ENCODE data around the gene SH3BP5L. TPM values are rescaled to one million over a fixed set of nuclear protein-coding genes. Genes with fewer than 3 reads are reported as not detected.
A peak's percentile ranks its signal among the peaks of the same experiment; 100 is the strongest.

SH3BP5L gene
- total and polyA plus RNA-seq, 10 of the 15 experiments (the other 5 are each of a cell fraction or from before 2014, with no cell fraction given) = 1.1 to 22.8 (median 10.9) TPM

- no peaks in the 10 kb centered on the region for H3K36me3 ChIP-seq (ENCODE audit: control insufficient read depth in 2 of 2, insufficient read depth in 2 of 2, low read length in 1 of 2)
- DNase-seq (ENCODE audit: low read depth, low spot score) (no peak), FAIRE-seq (peak; percentile 71), ATAC-seq (peak; percentile 58)
- no peaks in the 10 kb centered on the region for H4K20me1 ChIP-seq (ENCODE audit: control insufficient read depth, insufficient read depth)
- peaks cover 4% of the 10 kb centered on the region; the same call in 2 of the 3 replicates for H3K9me3 ChIP-seq (replicated peaks; ENCODE audit: control insufficient read depth, insufficient read depth, low read length)
- H3K4me1 ChIP-seq (ENCODE audit: control insufficient read depth, insufficient read depth, low read length) = peaks cover 18% of the 10 kb centered on the region
- SMC1A ChIA-PET (ENCODE audit: uncharacterized antibody, unreplicated experiment) = interaction anchor here (0.5 to 7.2 kb wide), 8 partner anchors 12 to 386 kb away, joined by 3 to 89 read pairs (median 4); no protein-coding TSS in a partner anchor
- in situ Hi-C loops (cut with MboI) (no loop called here), intact Hi-C loops (cut with micrococcal nuclease; ENCODE audit: unreplicated experiment) (loop anchor here (5.0 kb wide), 2 partner anchors 35 to 365 kb away; partner anchors contain the start of gene LYPD8)
- peak overlapping the region; percentile 4; the same call in 1 of the 2 replicates for H3K27ac ChIP-seq (ENCODE audit: control insufficient read depth, insufficient read depth)
- peak in 1 of 2 experiments; percentile 23; a peak in 1 of 4 replicates for TF ChIP-seq IKZF2 (IDR thresholded peaks at IDR 0.05)
- 0 out of 2 replicates have a peak, but pooled peaks have one; percentile 25 for TF ChIP-seq IKZF1 (conservative IDR thresholded peaks at IDR 0.05)
- TF ChIP-seq ESRRA (IDR thresholded peaks at IDR 0.05; ENCODE audit: low read length) = no peak
- TF ChIP-seq RUNX3 (IDR thresholded peaks at IDR 0.05; ENCODE audit: low read length) = peak; percentile 73
- peak; percentile 69 for TF ChIP-seq RFX5 (IDR thresholded peaks at IDR 0.05; ENCODE audit: low read depth, low read length)
- no peaks in the 10 kb centered on the region for H3K27me3 ChIP-seq (replicated peaks in 1 of 2; ENCODE audit: control insufficient read depth in 2 of 2, insufficient read depth in 2 of 2, low read length in 1 of 2)
- CTCF ChIA-PET = interaction anchor here (1.0 to 2.8 kb wide), 3 partner anchors 13 to 94 kb away, joined by 3 to 20 read pairs (median 4); no protein-coding TSS in a partner anchor
- RAD21 ChIA-PET (ENCODE audit: unreplicated experiment) = interaction anchor here (1.4 to 4.6 kb wide), 4 partner anchors 11 to 103 kb away, joined by 4 to 43 read pairs (median 6); no protein-coding TSS in a partner anchor
- no peak overlapping the region for H3K4me3 ChIP-seq
- no peak overlapping the region for H3K9ac ChIP-seq (ENCODE audit: control insufficient read depth, insufficient read depth, low read length)
- POLR2A ChIA-PET = interaction anchor here (1.7 kb wide), 1 partner anchor 8 kb away, joined by 4 read pairs; no protein-coding TSS in a partner anchor
- 34% methylated on average over 5 of the region's 5 CpGs for WGBS (ENCODE audit: insufficient coverage, insufficient replicate concordance, low lambda C conversion rate, missing lambda C conversion rate)
- H2AFZ ChIP-seq (ENCODE audit: control insufficient read depth, low read depth, low read length) = peak overlapping the region; percentile 32; the same call in 1 of the 2 replicates
- no peaks in the 10 kb centered on the region for H3K79me2 ChIP-seq (ENCODE audit: control insufficient read depth, insufficient read depth, low read length)
- no TSS peak for BruUV-seq (replicated peaks)
- H3K4me2 ChIP-seq (ENCODE audit: control insufficient read depth, insufficient read depth) = peak overlapping the region; percentile 38
These were observed 33.4 kb downstream of the SH3BP5L start for GRCh38 chr1:248792342-248792741.

- CTCF ChIA-PET = interaction anchor here (1.0 to 2.8 kb wide), 2 partner anchors 14 to 15 kb away, joined by 8 to 20 read pairs; no protein-coding TSS in a partner anchor
- H3K9ac ChIP-seq (ENCODE audit: control insufficient read depth, insufficient read depth, low read length) = no peak overlapping the region
- intact Hi-C loops (cut with micrococcal nuclease; ENCODE audit: unreplicated experiment) = loop anchor here (5.0 kb wide), 2 partner anchors 34 to 364 kb away; partner anchors contain the start of gene LYPD8
- H3K4me3 ChIP-seq = no peak overlapping the region
- peaks cover 4% of the 10 kb centered on the region; the same call in 2 of the 3 replicates for H3K9me3 ChIP-seq (replicated peaks; ENCODE audit: control insufficient read depth, insufficient read depth, low read length)
- no TSS peak for BruUV-seq (replicated peaks)
- WGBS (ENCODE audit: insufficient coverage, insufficient replicate concordance, low lambda C conversion rate, missing lambda C conversion rate) = 87% methylated on average over 4 of the region's 4 CpGs
- POLR2A ChIA-PET = interaction anchor here (0.6 to 1.7 kb wide), 3 partner anchors 9 to 100 kb away, joined by 3 to 5 read pairs (median 4); no protein-coding TSS in a partner anchor
- TF ChIP-seq FOXM1 (IDR thresholded peaks at IDR 0.05; ENCODE audit: low read depth, low read length) (no peak), MXI1 (IDR thresholded peaks at IDR 0.05; ENCODE audit: low read depth, low read length) (no peak), SMC3 (IDR thresholded peaks at IDR 0.05; ENCODE audit: borderline replicate concordance, low read length) (no peak), HDAC2 (IDR thresholded peaks at IDR 0.05) (no peak), NKRF (conservative IDR thresholded peaks at IDR 0.05) (no peak)
- H2AFZ ChIP-seq (ENCODE audit: control insufficient read depth, low read depth, low read length) = no peak overlapping the region
- RAD21 ChIA-PET (ENCODE audit: unreplicated experiment) = interaction anchor here (1.4 kb wide), 1 partner anchor 9 kb away, joined by 3 read pairs; no protein-coding TSS in a partner anchor
- no peaks in the 10 kb centered on the region for H3K79me2 ChIP-seq (ENCODE audit: control insufficient read depth, insufficient read depth, low read length)
- SMC1A ChIA-PET (ENCODE audit: uncharacterized antibody, unreplicated experiment) = interaction anchor here (0.6 to 7.2 kb wide), 5 partner anchors 9 to 96 kb away, joined by 3 to 89 read pairs (median 4); no protein-coding TSS in a partner anchor
- peaks cover 18% of the 10 kb centered on the region for H3K4me1 ChIP-seq (ENCODE audit: control insufficient read depth, insufficient read depth, low read length)
- DNase-seq (ENCODE audit: low read depth, low spot score) (no peak), ATAC-seq (no peak), FAIRE-seq (no peak)
- no peak overlapping the region for H3K4me2 ChIP-seq (ENCODE audit: control insufficient read depth, insufficient read depth)
- H3K27ac ChIP-seq (ENCODE audit: control insufficient read depth, insufficient read depth) = no peak overlapping the region
- H3K36me3 ChIP-seq (ENCODE audit: control insufficient read depth in 2 of 2, insufficient read depth in 2 of 2, low read length in 1 of 2) = no peaks in the 10 kb centered on the region
- in situ Hi-C loops (cut with MboI) = no loop called here
- H4K20me1 ChIP-seq (ENCODE audit: control insufficient read depth, insufficient read depth) = no peaks in the 10 kb centered on the region
- H3K27me3 ChIP-seq (replicated peaks in 1 of 2; ENCODE audit: control insufficient read depth in 2 of 2, insufficient read depth in 2 of 2, low read length in 1 of 2) = no peaks in the 10 kb centered on the region
These were observed 34.7 kb downstream of the SH3BP5L start for GRCh38 chr1:248791010-248791409.
